ENCODE measurements around the gene ERG. TPM values are rescaled to one million over a fixed set of nuclear protein-coding genes. Genes with fewer than 3 reads are reported as not detected.
A peak's percentile ranks its signal among the peaks of the same experiment; 100 is the strongest.

Gene ERG
- total RNA-seq, 2 experiments from 2014 or later = not detected

GRCh38 chr21:38383411-38384237, 114.7 kb downstream of the ERG start:
- TF ChIP-seq EZH2phosphoT487 (IDR thresholded peaks at IDR 0.05; ENCODE audit: borderline replicate concordance, low read depth, low read length) = no peak
- TF ChIP-seq CTCF (conservative IDR thresholded peaks at IDR 0.05; ENCODE audit: low read length) = no peak
- no peak overlapping the region for H3K27ac ChIP-seq (ENCODE audit: low read depth, low read length, poor library complexity, severe bottlenecking)
- intact Hi-C loops (cut with micrococcal nuclease; ENCODE audit: unreplicated experiment) = no loop called here
- H3K4me3 ChIP-seq (ENCODE audit: low read depth, low read length, poor library complexity, severe bottlenecking) = no peak overlapping the region
- no peak overlapping the region for H3K4me2 ChIP-seq (ENCODE audit: low read length)
- no peak for DNase-seq (ENCODE audit: low spot score)
- H3K9me2 ChIP-seq (ENCODE audit: insufficient read depth, low read length) = no peaks in the 10 kb centered on the region
- no peaks in the 10 kb centered on the region for H3K4me1 ChIP-seq (ENCODE audit: insufficient read depth, low read length, poor library complexity, severe bottlenecking)
- ChIA-PET CTCF (ENCODE audit: unreplicated experiment) (no interaction called here), POLR2A (interaction anchor here (0.7 kb wide), 1 partner anchor 25 kb away, joined by 4 read pairs; no protein-coding TSS in a partner anchor)
- no peak overlapping the region for H2AFZ ChIP-seq (ENCODE audit: low read length)
- H3K79me2 ChIP-seq (ENCODE audit: insufficient read depth, low read depth, low read length) = no peaks in the 10 kb centered on the region
- no peaks in the 10 kb centered on the region for H3K36me3 ChIP-seq (ENCODE audit: insufficient read depth, low read length)
- no peaks in the 10 kb centered on the region for H3K9me3 ChIP-seq (ENCODE audit: low read length)
- no TSS peak for BruUV-seq (replicated peaks)
- H4K20me1 ChIP-seq (ENCODE audit: insufficient read depth, low read length) = no peaks in the 10 kb centered on the region

- TF ChIP-seq CTCF (conservative IDR thresholded peaks at IDR 0.05; ENCODE audit: low read length) = peak; percentile 37; the same call in 1 of the 2 replicates
- no peak for TF ChIP-seq EZH2phosphoT487 (IDR thresholded peaks at IDR 0.05; ENCODE audit: borderline replicate concordance, low read depth, low read length)
- intact Hi-C loops (cut with micrococcal nuclease; ENCODE audit: unreplicated experiment) = no loop called here
- no peaks in the 10 kb centered on the region for H3K36me3 ChIP-seq (ENCODE audit: insufficient read depth, low read length)
- no peak for DNase-seq (ENCODE audit: low spot score)
- H3K4me2 ChIP-seq (ENCODE audit: low read length) = no peak overlapping the region
- CTCF ChIA-PET (ENCODE audit: unreplicated experiment) = no interaction called here
- H4K20me1 ChIP-seq (ENCODE audit: insufficient read depth, low read length) = no peaks in the 10 kb centered on the region
- POLR2A ChIA-PET = no interaction called here
- no TSS peak for BruUV-seq (replicated peaks)
- H3K27ac ChIP-seq (ENCODE audit: low read depth, low read length, poor library complexity, severe bottlenecking) = no peak overlapping the region
- H2AFZ ChIP-seq (ENCODE audit: low read length) = no peak overlapping the region
- H3K9me2 ChIP-seq (ENCODE audit: insufficient read depth, low read length) = no peaks in the 10 kb centered on the region
- no peak overlapping the region for H3K4me3 ChIP-seq (ENCODE audit: low read depth, low read length, poor library complexity, severe bottlenecking)
- no peaks in the 10 kb centered on the region for H3K79me2 ChIP-seq (ENCODE audit: insufficient read depth, low read depth, low read length)
- no peaks in the 10 kb centered on the region for H3K4me1 ChIP-seq (ENCODE audit: insufficient read depth, low read length, poor library complexity, severe bottlenecking)
- no peaks in the 10 kb centered on the region for H3K9me3 ChIP-seq (ENCODE audit: low read length)
Measured at GRCh38 chr21:38380481-38381137, 117.7 kb downstream of the ERG start.

- H3K4me3 ChIP-seq (ENCODE audit: low read depth, low read length, poor library complexity, severe bottlenecking) = no peak overlapping the region
- H4K20me1 ChIP-seq (ENCODE audit: insufficient read depth, low read length) = no peaks in the 10 kb centered on the region
- TF ChIP-seq CTCF (conservative IDR thresholded peaks at IDR 0.05; ENCODE audit: low read length) (no peak), EZH2phosphoT487 (IDR thresholded peaks at IDR 0.05; ENCODE audit: borderline replicate concordance, low read depth, low read length) (no peak)
- ChIA-PET POLR2A (no interaction called here), CTCF (ENCODE audit: unreplicated experiment) (no interaction called here)
- BruUV-seq (replicated peaks) = no TSS peak
- H3K36me3 ChIP-seq (ENCODE audit: insufficient read depth, low read length) = no peaks in the 10 kb centered on the region
- no peaks in the 10 kb centered on the region for H3K9me3 ChIP-seq (ENCODE audit: low read length)
- no peak for DNase-seq (ENCODE audit: low spot score)
- no peak overlapping the region for H3K4me2 ChIP-seq (ENCODE audit: low read length)
- intact Hi-C loops (cut with micrococcal nuclease; ENCODE audit: unreplicated experiment) = no loop called here
- H3K79me2 ChIP-seq (ENCODE audit: insufficient read depth, low read depth, low read length) = no peaks in the 10 kb centered on the region
- H3K4me1 ChIP-seq (ENCODE audit: insufficient read depth, low read length, poor library complexity, severe bottlenecking) = no peaks in the 10 kb centered on the region
- H2AFZ ChIP-seq (ENCODE audit: low read length) = no peak overlapping the region
- H3K9me2 ChIP-seq (ENCODE audit: insufficient read depth, low read length) = no peaks in the 10 kb centered on the region
- H3K27ac ChIP-seq (ENCODE audit: low read depth, low read length, poor library complexity, severe bottlenecking) = no peak overlapping the region
Measured at GRCh38 chr21:38379147-38379546, 119.1 kb downstream of the ERG start.

Measured in OCI-LY7 (cell line).